ENCODE results near the gene SSBP3.

The SSBP3 gene

DNA sequence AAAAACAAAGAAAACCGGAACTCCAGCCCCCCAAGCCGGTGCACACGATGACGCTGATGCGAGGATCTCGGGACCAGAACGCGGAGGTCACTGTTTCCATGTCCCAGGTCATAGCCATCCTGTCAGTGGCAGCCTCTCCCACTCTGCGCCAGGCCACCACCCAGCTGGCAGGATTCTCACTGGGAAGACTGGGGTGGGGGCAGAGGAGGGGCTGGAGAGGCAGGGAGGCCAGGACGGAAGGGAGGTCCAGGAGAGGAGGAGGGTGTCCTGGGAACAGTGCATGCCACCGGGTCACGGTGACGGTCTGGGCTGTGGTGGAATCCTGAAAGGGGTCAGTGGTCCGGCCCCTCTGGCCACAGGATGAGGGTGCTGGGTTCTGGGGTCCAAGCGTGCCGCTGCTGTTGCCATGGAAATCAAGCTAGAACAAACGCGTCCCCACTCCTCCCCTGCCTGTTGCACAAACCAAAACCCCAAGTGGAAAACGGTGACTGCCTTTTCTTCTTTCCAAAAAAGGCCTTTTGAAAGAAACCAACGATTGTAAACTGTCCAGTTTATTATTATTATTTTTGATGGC lies 180.1 kb downstream of the SSBP3 start:
- Histone ChIP-seq H3K4me2 (ENCODE audit: insufficient read depth, low read length) (no peak overlapping the region), H2AFZ (ENCODE audit: low read depth, low read length) (no peak overlapping the region), H3K9me3 (ENCODE audit: insufficient read depth, low read length, severe bottlenecking) (no peaks in the 10 kb centered on the region), H3K27me3 (ENCODE audit: insufficient read depth, low read length, poor library complexity) (no peaks in the 10 kb centered on the region), H3K79me2 (ENCODE audit: insufficient read depth, low read length) (no peaks in the 10 kb centered on the region), H3K9ac (ENCODE audit: low read depth, low read length) (no peak overlapping the region), H4K20me1 (ENCODE audit: insufficient read depth, low read length) (peaks cover 16% of the 10 kb centered on the region; the same call in 1 of the 2 replicates), H3K4me1 (ENCODE audit: insufficient read depth, low read length) (no peaks in the 10 kb centered on the region), H3K27ac (ENCODE audit: low read length) (no peak overlapping the region), H3K4me3 (ENCODE audit: low read depth in 1 of 2, low read length in 2 of 2) (no peak overlapping the region), H3K36me3 (ENCODE audit: insufficient read depth, low read length) (peaks cover 55% of the 10 kb centered on the region)
- ATAC-seq (ENCODE audit: insufficient read depth, low read depth) (no peak), DNase-seq (no peak)
- TF ChIP-seq, protein P1, sequence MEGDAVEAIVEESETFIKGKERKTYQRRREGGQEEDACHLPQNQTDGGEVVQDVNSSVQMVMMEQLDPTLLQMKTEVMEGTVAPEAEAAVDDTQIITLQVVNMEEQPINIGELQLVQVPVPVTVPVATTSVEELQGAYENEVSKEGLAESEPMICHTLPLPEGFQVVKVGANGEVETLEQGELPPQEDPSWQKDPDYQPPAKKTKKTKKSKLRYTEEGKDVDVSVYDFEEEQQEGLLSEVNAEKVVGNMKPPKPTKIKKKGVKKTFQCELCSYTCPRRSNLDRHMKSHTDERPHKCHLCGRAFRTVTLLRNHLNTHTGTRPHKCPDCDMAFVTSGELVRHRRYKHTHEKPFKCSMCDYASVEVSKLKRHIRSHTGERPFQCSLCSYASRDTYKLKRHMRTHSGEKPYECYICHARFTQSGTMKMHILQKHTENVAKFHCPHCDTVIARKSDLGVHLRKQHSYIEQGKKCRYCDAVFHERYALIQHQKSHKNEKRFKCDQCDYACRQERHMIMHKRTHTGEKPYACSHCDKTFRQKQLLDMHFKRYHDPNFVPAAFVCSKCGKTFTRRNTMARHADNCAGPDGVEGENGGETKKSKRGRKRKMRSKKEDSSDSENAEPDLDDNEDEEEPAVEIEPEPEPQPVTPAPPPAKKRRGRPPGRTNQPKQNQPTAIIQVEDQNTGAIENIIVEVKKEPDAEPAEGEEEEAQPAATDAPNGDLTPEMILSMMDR (IDR thresholded peaks at IDR 0.05; ENCODE audit: borderline replicate concordance, extremely low read depth, low read length, poor library complexity, severe bottlenecking) = no peak
- no peak for TF ChIP-seq EZH2 (IDR thresholded peaks at IDR 0.05; ENCODE audit: borderline replicate concordance, low read depth, low read length, severe bottlenecking)

DNA sequence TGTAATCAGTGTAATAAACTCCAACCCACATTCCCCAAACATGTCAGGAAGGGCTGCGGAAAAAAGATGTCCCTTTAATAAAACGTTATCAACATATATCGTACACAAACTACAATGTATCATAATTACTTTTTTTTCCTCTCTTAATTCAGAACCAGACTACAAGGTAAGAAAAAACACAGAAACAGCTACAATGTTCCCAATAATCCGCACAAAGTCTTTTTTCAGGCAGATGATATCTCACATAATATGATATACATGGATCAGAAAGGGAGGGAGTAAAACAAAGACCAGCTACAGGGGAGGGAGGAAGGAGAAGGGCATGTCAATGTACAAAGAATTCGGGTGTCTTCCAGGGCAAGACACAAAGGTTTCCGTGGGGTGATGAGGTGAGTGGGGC lies 180.8 kb downstream of the SSBP3 start:
- Histone ChIP-seq H3K27me3 (ENCODE audit: insufficient read depth, low read length, poor library complexity) (no peaks in the 10 kb centered on the region), H3K4me2 (ENCODE audit: insufficient read depth, low read length) (no peak overlapping the region), H3K27ac (ENCODE audit: low read length) (no peak overlapping the region), H3K79me2 (ENCODE audit: insufficient read depth, low read length) (no peaks in the 10 kb centered on the region), H2AFZ (ENCODE audit: low read depth, low read length) (no peak overlapping the region), H3K4me1 (ENCODE audit: insufficient read depth, low read length) (no peaks in the 10 kb centered on the region), H3K4me3 (ENCODE audit: low read depth in 1 of 2, low read length in 2 of 2) (no peak overlapping the region), H3K9ac (ENCODE audit: low read depth, low read length) (no peak overlapping the region), H3K9me3 (ENCODE audit: insufficient read depth, low read length, severe bottlenecking) (no peaks in the 10 kb centered on the region), H3K36me3 (ENCODE audit: insufficient read depth, low read length) (peaks cover 59% of the 10 kb centered on the region), H4K20me1 (ENCODE audit: insufficient read depth, low read length) (peaks cover 16% of the 10 kb centered on the region; the same call in 1 of the 2 replicates)
- ATAC-seq (ENCODE audit: insufficient read depth, low read depth) (no peak), DNase-seq (no peak)
- TF ChIP-seq EZH2 (IDR thresholded peaks at IDR 0.05; ENCODE audit: borderline replicate concordance, low read depth, low read length, severe bottlenecking) = no peak
- TF ChIP-seq, protein P1 (IDR thresholded peaks at IDR 0.05; ENCODE audit: borderline replicate concordance, extremely low read depth, low read length, poor library complexity, severe bottlenecking) = no peak

DNA sequence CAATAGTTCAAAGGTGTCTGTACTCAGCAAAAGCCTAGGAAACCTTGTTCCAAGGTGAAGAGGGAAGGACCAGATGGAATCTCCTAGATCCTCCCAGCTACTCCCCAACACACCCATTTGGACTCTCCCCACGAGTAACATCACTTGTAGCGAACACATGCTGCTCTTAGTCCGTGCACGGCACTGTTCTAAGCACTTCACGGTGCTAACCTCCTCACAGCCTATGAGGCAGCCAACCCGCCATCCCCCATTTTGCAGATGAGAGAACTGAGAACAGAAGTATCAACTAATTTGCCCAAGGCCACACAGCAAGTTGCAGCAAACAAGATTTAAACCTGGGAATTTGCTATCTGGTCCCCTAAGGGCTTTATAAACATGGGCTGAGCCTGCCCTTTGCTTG lies 182.0 kb downstream of the SSBP3 start:
- no peak overlapping the region for H3K4me2 ChIP-seq (ENCODE audit: insufficient read depth, low read length)
- H3K79me2 ChIP-seq (ENCODE audit: insufficient read depth, low read length) = no peaks in the 10 kb centered on the region
- 0 out of 3 replicates have a peak, but pooled peaks have one; percentile 7 for ATAC-seq (ENCODE audit: insufficient read depth, low read depth)
- no peaks in the 10 kb centered on the region for H3K27me3 ChIP-seq (ENCODE audit: insufficient read depth, low read length, poor library complexity)
- H3K4me3 ChIP-seq (ENCODE audit: low read depth in 1 of 2, low read length in 2 of 2) = no peak overlapping the region
- no peak overlapping the region for H3K9ac ChIP-seq (ENCODE audit: low read depth, low read length)
- peaks cover 61% of the 10 kb centered on the region for H3K36me3 ChIP-seq (ENCODE audit: insufficient read depth, low read length)
- no peak for TF ChIP-seq EZH2 (IDR thresholded peaks at IDR 0.05; ENCODE audit: borderline replicate concordance, low read depth, low read length, severe bottlenecking)
- TF ChIP-seq, protein P1 (IDR thresholded peaks at IDR 0.05; ENCODE audit: borderline replicate concordance, extremely low read depth, low read length, poor library complexity, severe bottlenecking) = no peak
- no peaks in the 10 kb centered on the region for H3K9me3 ChIP-seq (ENCODE audit: insufficient read depth, low read length, severe bottlenecking)
- H3K4me1 ChIP-seq (ENCODE audit: insufficient read depth, low read length) = no peaks in the 10 kb centered on the region
- H4K20me1 ChIP-seq (ENCODE audit: insufficient read depth, low read length) = peaks cover 12% of the 10 kb centered on the region; the same call in 1 of the 2 replicates
- H2AFZ ChIP-seq (ENCODE audit: low read depth, low read length) = no peak overlapping the region
- no peak for DNase-seq
- no peak overlapping the region for H3K27ac ChIP-seq (ENCODE audit: low read length)

Data from DND-41 (cell line).